WTC11 (cell line): Measurements from ENCODE around the gene TSPAN9. TPM values are rescaled to one million over a fixed set of nuclear protein-coding genes. Genes with fewer than 3 reads are reported as not detected.

Source experiments
- ATAC-seq: fragments of 200-7000 bp; cut with Tn5 transposase; 2 replicates; pipeline ENCODE4 v1.10.0; 2021; ENCODE audit warnings: mild to moderate bottlenecking, moderate library complexity
- CTCF ChIA-PET: fragments of 300-600 bp; sonication (Branson Sonifier 250); formaldehyde crosslinking; loops from one replicate; lab custom pipeline; 2021; ENCODE audit warnings: antibody characterized with exemption; lab: Charles Lee
- POLR2A ChIA-PET: fragments of 350-600 bp; sonication (Branson Sonifier 250); formaldehyde crosslinking; loops from one replicate; lab custom pipeline; 2021; ENCODE audit warnings: antibody characterized with exemption; lab: Charles Lee
- DNase-seq: peaks from one replicate; pipeline ENCODE4 v3.0.0; 2021; ENCODE audit warnings: low spot score
- H3K27ac Mint-ChIP-seq: 2 replicates; pipeline ENCODE4 v1.8.0; 2021; ENCODE audit warnings: mixed read lengths
- H3K27me3 Mint-ChIP-seq: 2 replicates; pipeline ENCODE4 v1.8.0; 2021; ENCODE audit warnings: low read depth, mild to moderate bottlenecking, moderate library complexity, mixed read lengths
- H3K36me3 Mint-ChIP-seq: 2 replicates; pipeline ENCODE4 v1.8.0; 2021; ENCODE audit warnings: mixed read lengths
- H3K4me1 Mint-ChIP-seq: 2 replicates; pipeline ENCODE4 v1.8.0; 2022; ENCODE audit warnings: mixed read lengths
- H3K4me3 Mint-ChIP-seq: 2 replicates; pipeline ENCODE4 v1.8.0; 2021; ENCODE audit warnings: mild to moderate bottlenecking, moderate library complexity, mixed read lengths
- H3K9me3 Mint-ChIP-seq: 2 replicates; pipeline ENCODE4 v1.8.0; 2021; ENCODE audit warnings: mixed read lengths
- ATF2 ChIP-seq: sonication (generic); formaldehyde crosslinking; IDR thresholded peaks from 2 replicates; pipeline ENCODE4 v1.8.1; 2022; ENCODE audit warnings: low read depth, missing genetic modification reagents, borderline replicate concordance
- ATF3 ChIP-seq: sonication (generic); formaldehyde crosslinking; conservative IDR thresholded peaks from 2 replicates; pipeline ENCODE4 v1.8.1; 2022; ENCODE audit warnings: mild to moderate bottlenecking, missing genetic modification reagents
- CREM ChIP-seq: sonication (generic); formaldehyde crosslinking; IDR thresholded peaks from 2 replicates; pipeline ENCODE4 v1.8.1; 2022; ENCODE audit warnings: mild to moderate bottlenecking, missing genetic modification reagents, moderate library complexity
- GABPB1 ChIP-seq: sonication (generic); formaldehyde crosslinking; IDR thresholded peaks from 2 replicates; pipeline ENCODE4 v1.8.1; 2023; ENCODE audit warnings: mild to moderate bottlenecking, missing genetic modification reagents
- HMGA2 ChIP-seq: fragments of 250-450 bp; sonication (Bioruptor Pico); IDR thresholded peaks from 2 replicates; pipeline ENCODE4 v1.4.0; 2021; ENCODE audit warnings: mild to moderate bottlenecking, moderate library complexity
- IRF2 ChIP-seq: sonication (generic); formaldehyde crosslinking; IDR thresholded peaks from 2 replicates; pipeline ENCODE4 v1.8.0; 2022; ENCODE audit warnings: low read depth, missing genetic modification reagents, borderline replicate concordance
- JAZF1 ChIP-seq: fragments of 250-450 bp; sonication (Bioruptor Pico); IDR thresholded peaks from 2 replicates; pipeline ENCODE4 v1.9.0; 2021; ENCODE audit warnings: moderate library complexity, mild to moderate bottlenecking, inconsistent platforms
- PRDM15 ChIP-seq: sonication (generic); formaldehyde crosslinking; IDR thresholded peaks from 2 replicates; pipeline ENCODE4 v1.8.0; 2022; ENCODE audit warnings: missing genetic modification reagents
- RORB ChIP-seq: fragments of 250-450 bp; sonication (Bioruptor Pico); IDR thresholded peaks from 2 replicates; pipeline ENCODE4 v1.9.0; 2021; ENCODE audit warnings: mild to moderate bottlenecking
- SOX15 ChIP-seq: fragments of 250-450 bp; sonication (Bioruptor Pico); IDR thresholded peaks from 2 replicates; pipeline ENCODE4 v1.9.0; 2021; ENCODE audit warnings: mild to moderate bottlenecking
- TP53 ChIP-seq: sonication (generic); formaldehyde crosslinking; IDR thresholded peaks from 2 replicates; pipeline ENCODE4 v1.8.1; 2023; ENCODE audit warnings: mild to moderate bottlenecking, missing genetic modification reagents
- ZBTB43 ChIP-seq: sonication (generic); formaldehyde crosslinking; IDR thresholded peaks from 2 replicates; pipeline ENCODE4 v1.8.1; 2023; ENCODE audit warnings: mild to moderate bottlenecking, missing genetic modification reagents
- ZNF317 ChIP-seq: sonication (generic); formaldehyde crosslinking; IDR thresholded peaks from 2 replicates; pipeline ENCODE4 v1.8.1; 2023; ENCODE audit warnings: low read depth, mild to moderate bottlenecking, moderate library complexity, missing genetic modification reagents, borderline replicate concordance
- ZNF425 ChIP-seq: fragments of 250-450 bp; sonication (Bioruptor Pico); conservative IDR thresholded peaks from 2 replicates; pipeline ENCODE4 v1.9.0; 2021; ENCODE audit warnings: mild to moderate bottlenecking
- ZNF512 ChIP-seq: sonication (generic); formaldehyde crosslinking; IDR thresholded peaks from 2 replicates; pipeline ENCODE4 v1.8.1; 2022; ENCODE audit warnings: missing genetic modification reagents, borderline replicate concordance
- total RNA-seq: library from RNA; stranded (reverse); gene quantifications from 3 replicates; pipeline ENCODE4 v1.2.3, GENCODE V29; 2021

Gene TSPAN9
- total RNA-seq, 1 experiment from 2014 or later = 27.6 TPM

- no peak for DNase-seq
- Mint-ChIP-seq H3K36me3 (no peaks in the 10 kb centered on the region), H3K27ac (peak overlapping the region; percentile 71), H3K4me1 (peaks cover 15% of the 10 kb centered on the region), H3K4me3 (no peak overlapping the region), H3K9me3 (no peaks in the 10 kb centered on the region), H3K27me3 (no peaks in the 10 kb centered on the region)
- CTCF ChIA-PET = interaction anchor here (0.8 to 2.8 kb wide), 4 partner anchors 63 to 196 kb away, joined by 3 to 9 read pairs (median 6); no protein-coding TSS in a partner anchor
- TF ChIP-seq GABPB1 (CRISPR knock-in tag) (no peak), JAZF1 (CRISPR knock-in tag) (no peak), IRF2 (CRISPR knock-in tag) (no peak), ZNF425 (no peak), CREM (CRISPR knock-in tag) (no peak), SOX15 (no peak), ATF3 (CRISPR knock-in tag) (no peak), RORB (no peak), ZNF317 (CRISPR knock-in tag) (no peak), ATF2 (CRISPR knock-in tag) (no peak), HMGA2 (no peak), ZNF512 (CRISPR knock-in tag) (no peak), TP53 (no peak), PRDM15 (no peak), ZBTB43 (CRISPR knock-in tag) (no peak)
- ATAC-seq = no peak
- POLR2A ChIA-PET = no interaction called here
Measured at GRCh38 chr12:3103806-3104205, 26.6 kb downstream of the TSPAN9 start.
